Measurements from ENCODE around the gene GLB1L2.

- TF ChIP-seq CTCF (IDR thresholded peaks at IDR 0.05; ENCODE audit: borderline replicate concordance, extremely low read depth, low read length, poor library complexity, severe bottlenecking) (no peak), EZH2 (IDR thresholded peaks at IDR 0.05; ENCODE audit: borderline replicate concordance, low read depth, low read length, severe bottlenecking) (no peak)
These were observed 74.1 kb downstream of the GLB1L2 start for GRCh38 chr11:134405841-134406240.

All from DND-41 (cell line).